ENCODE results near the gene KLK1.

The KLK1 gene

GRCh38 chr19:50823389-50824042, at the start of gene KLK1:
Gene KLK1 (minus strand): TSS chr19:50823787. CDS start chr19:50823748, 39 bp downstream.
- no peak for DNase-seq

GRCh38 chr19:50873056-50873455, 49.5 kb upstream of the KLK1 start, which contains the start of gene KLK2:
Gene KLK2 (plus strand): TSS chr19:50873439. CDS start chr19:50873474, 35 bp downstream.
- no peak for DNase-seq

- peak; percentile 3 for DNase-seq
Measured at GRCh38 chr19:50870417-50871089, 47.0 kb upstream of the KLK1 start.

- no peak for DNase-seq
Measured at GRCh38 chr19:50869479-50869878, 45.9 kb upstream of the KLK1 start.

GRCh38 chr19:50861496-50862286, 38.1 kb upstream of the KLK1 start:
- DNase-seq = no peak

GRCh38 chr19:50861010-50861409, 37.4 kb upstream of the KLK1 start:
- no peak for DNase-seq

GRCh38 chr19:50859849-50860248, 36.3 kb upstream of the KLK1 start:
- DNase-seq = no peak

GRCh38 chr19:50858886-50859285, 35.3 kb upstream of the KLK1 start:
- DNase-seq = no peak

- no peak for DNase-seq
Measured at GRCh38 chr19:50857366-50857765, 33.8 kb upstream of the KLK1 start.

GRCh38 chr19:50854636-50855410, 31.2 kb upstream of the KLK1 start, which contains the start of gene KLK3:
Gene KLK3 (plus strand): TSS chr19:50854915. CDS start chr19:50854956, 41 bp downstream.
- DNase-seq = no peak

GRCh38 chr19:50851620-50852019, 28.0 kb upstream of the KLK1 start:
- DNase-seq = no peak

- DNase-seq = no peak
Measured at GRCh38 chr19:50850738-50851137, 27.2 kb upstream of the KLK1 start.

- no peak for DNase-seq
Measured at GRCh38 chr19:50844296-50844935, 20.8 kb upstream of the KLK1 start.

GRCh38 chr19:50843701-50844221, 20.2 kb upstream of the KLK1 start:
- no peak for DNase-seq

- DNase-seq = no peak
Measured at GRCh38 chr19:50843205-50843604, 19.6 kb upstream of the KLK1 start.

GRCh38 chr19:50842130-50842529, 18.5 kb upstream of the KLK1 start:
- no peak for DNase-seq

GRCh38 chr19:50839712-50840655, 16.4 kb upstream of the KLK1 start:
- DNase-seq = no peak

GRCh38 chr19:50838239-50838638, 14.7 kb upstream of the KLK1 start:
- DNase-seq = no peak

GRCh38 chr19:50837300-50837699, 13.7 kb upstream of the KLK1 start:
- DNase-seq = no peak

- no peak for DNase-seq
Measured at GRCh38 chr19:50836543-50837195, 13.1 kb upstream of the KLK1 start.

All from suppressor macrophage treated with lipopolysaccharide for 4 hours (primary cell).